ENCODE results near the gene MAD1L1.

MAD1L1 gene

DNA sequence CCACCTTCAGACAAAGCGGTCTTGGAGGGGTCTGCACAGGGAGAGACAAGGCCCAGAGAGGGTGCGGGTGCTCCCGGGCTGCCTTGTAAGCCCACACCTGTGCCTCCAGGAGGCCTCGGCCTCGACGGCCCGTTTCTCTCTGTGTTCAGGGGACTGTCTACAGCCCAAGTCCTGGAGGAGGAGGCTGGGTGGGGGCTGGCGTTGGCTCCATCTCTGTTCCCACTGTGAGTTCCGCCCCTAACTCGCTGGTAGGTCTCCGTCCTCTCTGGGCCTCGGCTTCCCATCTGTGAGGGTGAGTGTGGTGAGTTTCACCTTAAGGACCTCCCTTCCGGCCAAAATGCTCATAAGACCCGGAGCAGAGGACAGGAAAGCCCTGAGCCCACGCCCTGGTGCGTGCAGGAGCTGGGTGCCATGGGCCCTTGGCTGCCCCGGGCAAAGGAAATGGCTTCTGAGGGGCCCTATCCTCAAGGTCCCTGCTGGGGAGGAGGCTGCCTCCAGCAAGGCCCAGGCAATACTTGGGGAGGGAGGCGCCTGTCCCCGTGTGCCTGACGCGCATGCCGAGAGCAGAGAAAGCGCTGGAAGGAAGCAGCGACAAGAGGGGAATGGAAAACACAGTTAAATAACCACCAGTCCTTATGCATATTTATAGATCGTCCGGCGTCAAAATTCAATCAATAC lies 285.8 kb downstream of the MAD1L1 start:
- no peak for DNase-seq (ENCODE audit: low spot score in 2 of 2)
- Histone ChIP-seq H3K36me3 (replicated peaks) (no peaks in the 10 kb centered on the region), H3K4me3 (no peak overlapping the region), H3K9me3 (no peaks in the 10 kb centered on the region), H3K4me1 (peaks cover 12% of the 10 kb centered on the region), H3K27me3 (ENCODE audit: low read depth) (no peaks in the 10 kb centered on the region)
- in situ Hi-C loops (cut with MboI; ENCODE audit: low sequenced_read_pairs) = no loop called here

DNA sequence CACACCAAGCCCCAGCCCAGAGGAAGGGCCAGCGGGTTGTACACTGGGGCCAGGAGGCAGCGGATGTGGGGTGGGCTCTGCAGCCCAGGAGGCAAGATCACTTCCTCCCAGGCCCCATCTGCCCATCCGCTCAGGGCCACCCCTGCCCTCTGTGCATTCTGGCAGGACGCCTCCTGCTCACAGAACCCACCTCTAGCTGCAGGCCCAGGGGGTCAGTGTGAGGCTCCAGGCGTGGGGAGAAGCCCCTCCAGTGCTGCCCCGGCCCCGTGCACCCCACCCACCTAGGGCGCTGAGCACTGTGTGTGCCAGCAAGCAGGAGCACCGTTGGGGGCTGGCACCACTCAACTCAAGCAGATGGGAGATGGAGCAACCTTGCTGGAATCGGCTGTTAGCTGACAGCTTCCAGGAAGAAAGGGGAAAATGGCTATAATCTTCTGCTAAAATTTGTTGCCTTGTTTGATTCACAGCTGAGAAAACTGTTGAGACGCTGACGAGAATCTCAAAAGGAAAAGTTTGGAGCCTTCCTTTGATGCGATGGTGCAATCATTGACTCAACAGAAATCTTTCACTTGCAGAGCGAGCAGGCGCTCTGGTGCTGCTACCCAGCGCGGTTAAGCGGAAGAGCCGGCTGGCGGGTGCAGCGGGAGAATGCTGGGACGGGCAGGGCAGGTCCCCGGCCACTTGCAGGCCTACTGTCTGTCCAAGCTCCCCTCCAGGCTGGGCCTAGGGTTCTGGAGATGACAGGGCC lies 286.5 kb downstream of the MAD1L1 start:
- no peak for DNase-seq (ENCODE audit: low spot score in 2 of 2)
- H3K36me3 ChIP-seq (replicated peaks) = no peaks in the 10 kb centered on the region
- peaks cover 12% of the 10 kb centered on the region for H3K4me1 ChIP-seq
- in situ Hi-C loops (cut with MboI; ENCODE audit: low sequenced_read_pairs) = no loop called here
- H3K27me3 ChIP-seq (ENCODE audit: low read depth) = no peaks in the 10 kb centered on the region
- no peak overlapping the region for H3K4me3 ChIP-seq
- no peaks in the 10 kb centered on the region for H3K9me3 ChIP-seq

- Histone ChIP-seq H3K9me3 (no peaks in the 10 kb centered on the region), H3K36me3 (replicated peaks) (no peaks in the 10 kb centered on the region), H3K4me1 (peaks cover 12% of the 10 kb centered on the region), H3K27me3 (ENCODE audit: low read depth) (no peaks in the 10 kb centered on the region), H3K4me3 (no peak overlapping the region)
- no peak for DNase-seq (ENCODE audit: low spot score in 2 of 2)
- in situ Hi-C loops (cut with MboI; ENCODE audit: low sequenced_read_pairs) = no loop called here
Measured at GRCh38 chr7:1945558-1945957, 287.2 kb downstream of the MAD1L1 start.

DNA sequence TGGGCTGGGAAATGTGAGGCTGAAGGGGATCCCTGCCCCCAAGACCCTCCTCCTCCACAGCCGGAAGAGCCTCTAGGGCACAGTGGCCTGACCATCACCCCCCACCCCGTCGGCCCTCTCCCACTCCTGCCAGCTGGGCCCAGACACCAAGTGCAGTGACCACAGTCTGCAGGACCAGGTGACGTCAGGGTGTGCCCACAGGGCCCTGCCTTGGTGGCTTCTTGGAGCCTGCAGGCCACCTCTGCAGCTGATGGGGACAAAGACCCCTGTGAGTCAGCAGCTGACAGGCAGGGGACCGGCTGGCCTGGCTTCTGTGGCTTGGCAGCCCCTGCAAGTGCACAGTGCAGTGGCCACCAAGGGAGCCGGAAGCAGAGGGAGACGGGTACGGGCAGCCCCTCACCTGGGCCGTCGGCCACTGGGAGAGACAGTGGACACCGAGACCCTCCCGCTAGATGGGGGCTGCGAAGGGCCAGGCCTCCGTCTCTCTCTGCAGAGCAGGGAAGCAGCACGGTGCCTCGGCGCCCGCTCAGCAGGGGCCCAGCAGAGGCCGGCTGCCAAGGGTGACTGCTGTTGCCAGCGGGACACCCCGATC lies 288.0 kb downstream of the MAD1L1 start:
- H3K27me3 ChIP-seq (ENCODE audit: low read depth) = no peaks in the 10 kb centered on the region
- no peaks in the 10 kb centered on the region for H3K9me3 ChIP-seq
- peaks cover 12% of the 10 kb centered on the region for H3K4me1 ChIP-seq
- DNase-seq (ENCODE audit: low spot score in 2 of 2) = no peak
- H3K4me3 ChIP-seq = no peak overlapping the region
- H3K36me3 ChIP-seq (replicated peaks) = no peaks in the 10 kb centered on the region
- in situ Hi-C loops (cut with MboI; ENCODE audit: low sequenced_read_pairs) = no loop called here

DNA sequence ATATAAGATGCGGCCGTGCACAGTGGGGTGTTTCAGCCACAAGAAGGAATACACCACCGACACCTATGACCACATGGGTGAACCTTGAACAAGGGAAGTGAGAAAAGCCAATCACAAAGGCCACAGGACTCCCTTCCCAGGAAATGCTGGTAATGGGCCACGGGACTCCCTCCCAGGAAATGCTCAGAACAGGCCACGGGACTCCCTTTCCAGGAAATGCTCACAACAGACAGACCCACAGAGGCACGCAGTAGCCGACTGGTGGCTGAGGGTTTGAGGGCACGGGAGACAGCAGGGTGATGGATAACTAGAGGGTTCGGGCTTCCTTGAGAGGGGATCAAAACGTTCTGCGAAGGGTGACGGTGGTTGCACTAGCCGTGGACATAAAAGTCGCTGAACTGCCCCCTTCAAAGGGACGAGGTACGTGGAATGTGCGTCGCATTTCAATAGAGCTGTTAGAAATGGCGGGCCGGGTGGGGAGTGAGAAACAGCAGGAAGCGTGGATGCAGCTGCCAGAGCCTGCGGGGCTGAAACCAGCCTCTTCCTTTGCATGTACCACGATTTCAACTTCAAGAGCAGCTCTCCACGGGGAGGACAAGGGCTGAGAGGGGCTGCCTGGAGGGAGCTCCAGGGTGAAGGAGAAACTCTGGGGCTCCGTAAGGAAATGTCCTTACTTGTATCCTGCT lies 288.7 kb downstream of the MAD1L1 start:
- in situ Hi-C loops (cut with MboI; ENCODE audit: low sequenced_read_pairs) = no loop called here
- Histone ChIP-seq H3K36me3 (replicated peaks) (no peaks in the 10 kb centered on the region), H3K4me1 (peaks cover 12% of the 10 kb centered on the region)

GRCh38 chr7:1943326-1943725 lies 289.4 kb downstream of the MAD1L1 start:
- in situ Hi-C loops (cut with MboI; ENCODE audit: low sequenced_read_pairs) = no loop called here
- Histone ChIP-seq H3K9me3 (no peaks in the 10 kb centered on the region), H3K4me3 (no peak overlapping the region), H3K4me1 (peaks cover 12% of the 10 kb centered on the region), H3K27me3 (ENCODE audit: low read depth) (no peaks in the 10 kb centered on the region), H3K36me3 (replicated peaks) (no peaks in the 10 kb centered on the region)
- peak in 1 of 2 experiments; percentile 24 for DNase-seq (ENCODE audit: low spot score in 2 of 2)

More for the DNA sequence above, 288.7 kb downstream of the MAD1L1 start:
- no peak overlapping the region for H3K4me3 ChIP-seq
- no peak for DNase-seq (ENCODE audit: low spot score in 2 of 2)
- no peaks in the 10 kb centered on the region for H3K27me3 ChIP-seq (ENCODE audit: low read depth)
- no peaks in the 10 kb centered on the region for H3K9me3 ChIP-seq

DNA sequence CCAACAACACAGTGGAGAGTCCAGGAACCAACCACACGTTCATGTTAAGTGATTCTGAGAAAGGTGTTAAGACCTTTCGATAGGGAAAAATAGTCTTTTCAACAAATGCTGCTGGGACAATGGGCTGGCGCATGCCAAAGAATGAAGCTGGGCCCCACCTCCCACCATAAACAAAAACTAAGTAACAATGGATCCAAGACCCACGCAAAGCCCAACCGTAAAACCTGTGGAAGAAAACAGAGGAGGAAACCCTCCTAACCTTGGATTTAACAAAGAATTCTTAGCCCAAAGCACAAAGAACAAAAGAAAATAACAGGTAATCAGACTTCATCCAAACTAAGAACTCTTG lies 289.8 kb downstream of the MAD1L1 start:
- DNase-seq (ENCODE audit: low spot score in 2 of 2) = peak; percentile 71 to 76
- in situ Hi-C loops (cut with MboI; ENCODE audit: low sequenced_read_pairs) = no loop called here
- no peaks in the 10 kb centered on the region for H3K27me3 ChIP-seq (ENCODE audit: low read depth)
- no peaks in the 10 kb centered on the region for H3K9me3 ChIP-seq
- no peak overlapping the region for H3K4me3 ChIP-seq
- H3K4me1 ChIP-seq = peaks cover 12% of the 10 kb centered on the region
- no peaks in the 10 kb centered on the region for H3K36me3 ChIP-seq (replicated peaks)

DNA sequence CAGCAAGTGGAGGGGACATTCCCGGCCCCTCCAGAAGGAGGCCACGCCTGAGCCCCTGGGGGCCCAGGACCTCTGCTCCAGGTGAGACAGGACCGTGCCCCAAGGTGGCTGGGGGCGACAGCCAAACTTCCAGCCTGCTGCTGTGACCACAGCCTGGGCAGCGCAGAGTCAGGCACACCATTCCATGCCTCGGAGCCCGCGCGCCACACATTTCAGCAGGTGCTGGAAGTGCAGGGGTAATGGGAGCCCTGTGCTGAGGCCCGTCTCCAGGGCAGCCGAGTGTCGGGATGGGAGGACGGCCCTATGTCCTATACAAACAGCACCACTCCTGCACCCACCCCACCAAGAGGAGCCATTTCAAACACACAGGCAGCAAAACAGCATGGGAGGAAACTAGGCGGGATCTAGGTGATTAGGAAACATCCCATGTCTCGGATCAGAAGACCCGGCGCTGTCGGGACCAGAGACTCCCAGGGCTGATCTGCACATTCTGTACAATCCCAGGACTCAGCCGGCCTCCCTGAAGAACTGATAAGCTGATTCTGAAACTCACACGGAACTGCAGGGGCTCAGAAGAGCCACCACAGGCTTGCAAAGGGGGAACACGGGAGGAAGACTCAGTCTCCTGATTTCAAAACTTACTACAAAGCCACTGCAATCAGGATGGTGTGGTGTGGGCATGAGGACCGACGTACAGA lies 290.4 kb downstream of the MAD1L1 start:
- no peak for DNase-seq (ENCODE audit: low spot score in 2 of 2)
- H3K4me3 ChIP-seq = no peak overlapping the region
- in situ Hi-C loops (cut with MboI; ENCODE audit: low sequenced_read_pairs) = no loop called here
- no peaks in the 10 kb centered on the region for H3K36me3 ChIP-seq (replicated peaks)
- no peaks in the 10 kb centered on the region for H3K9me3 ChIP-seq
- peaks cover 12% of the 10 kb centered on the region for H3K4me1 ChIP-seq
- no peaks in the 10 kb centered on the region for H3K27me3 ChIP-seq (ENCODE audit: low read depth)

DNA sequence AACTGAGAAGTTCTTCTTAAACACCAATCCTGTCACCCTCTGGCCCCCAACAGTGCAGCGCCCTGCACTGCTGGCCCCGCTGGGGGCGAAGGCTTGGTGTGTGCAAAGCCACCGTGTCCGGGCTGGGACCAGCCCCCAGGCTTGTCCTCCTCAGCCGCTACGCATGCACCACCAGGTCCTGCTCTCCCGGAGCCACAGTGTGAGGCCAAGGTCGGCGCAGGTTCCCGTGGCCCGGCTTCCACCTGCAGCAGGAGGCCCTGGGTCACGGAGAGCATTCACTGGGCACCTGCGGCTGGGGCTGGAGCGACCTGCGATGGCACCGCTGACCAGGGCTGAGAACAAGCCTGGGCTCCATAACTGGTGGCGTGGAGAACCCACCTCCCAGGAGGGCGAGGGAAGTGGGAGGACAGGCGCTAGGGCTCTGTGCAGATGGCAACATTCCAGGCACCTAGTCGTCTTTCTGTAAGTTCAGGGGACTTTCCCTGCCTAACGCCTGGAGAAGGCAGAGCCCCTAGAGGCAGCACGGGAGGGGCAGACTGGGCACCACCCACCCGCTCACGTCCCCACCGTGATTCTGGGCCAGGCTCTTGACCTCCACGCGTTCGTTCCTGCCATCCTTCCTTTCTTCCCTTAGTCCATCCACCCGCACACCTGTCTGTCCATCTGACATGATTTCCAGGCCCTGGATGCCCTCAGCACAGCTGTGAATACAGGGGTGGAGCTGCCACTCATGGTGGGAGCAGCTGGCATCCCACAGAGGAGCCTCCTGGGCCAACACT lies 291.1 kb downstream of the MAD1L1 start:
- DNase-seq (ENCODE audit: low spot score in 2 of 2) = no peak
- H3K36me3 ChIP-seq (replicated peaks) = no peaks in the 10 kb centered on the region
- H3K9me3 ChIP-seq = no peaks in the 10 kb centered on the region
- no peak overlapping the region for H3K4me3 ChIP-seq
- H3K4me1 ChIP-seq = peaks cover 12% of the 10 kb centered on the region
- no peaks in the 10 kb centered on the region for H3K27me3 ChIP-seq (ENCODE audit: low read depth)
- in situ Hi-C loops (cut with MboI; ENCODE audit: low sequenced_read_pairs) = no loop called here

DNA sequence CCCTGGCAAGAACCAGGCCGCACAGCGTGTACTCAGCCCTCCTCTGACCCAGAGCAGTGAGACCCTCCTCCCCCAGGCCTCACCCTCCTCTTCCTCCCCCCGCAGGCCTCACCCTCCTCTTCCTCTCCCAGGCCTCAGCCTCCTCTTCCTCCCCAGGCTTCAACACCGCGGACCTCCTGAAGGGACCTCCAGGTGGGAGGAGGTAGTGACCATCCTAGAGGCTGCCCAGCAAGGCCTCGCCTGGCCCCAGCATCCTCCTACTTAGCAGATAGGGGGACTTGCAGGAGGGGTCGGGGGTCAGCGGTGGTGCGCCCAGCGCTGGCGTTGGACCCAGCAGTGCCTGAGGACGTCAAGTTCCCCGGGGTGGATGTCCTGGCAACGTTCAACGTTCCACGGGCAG lies 291.9 kb downstream of the MAD1L1 start:
- DNase-seq (ENCODE audit: low spot score in 2 of 2) = no peak
- H3K4me1 ChIP-seq = peaks cover 12% of the 10 kb centered on the region
- H3K4me3 ChIP-seq = no peak overlapping the region
- in situ Hi-C loops (cut with MboI; ENCODE audit: low sequenced_read_pairs) = no loop called here
- no peaks in the 10 kb centered on the region for H3K9me3 ChIP-seq
- no peaks in the 10 kb centered on the region for H3K27me3 ChIP-seq (ENCODE audit: low read depth)
- H3K36me3 ChIP-seq (replicated peaks) = no peaks in the 10 kb centered on the region

DNA sequence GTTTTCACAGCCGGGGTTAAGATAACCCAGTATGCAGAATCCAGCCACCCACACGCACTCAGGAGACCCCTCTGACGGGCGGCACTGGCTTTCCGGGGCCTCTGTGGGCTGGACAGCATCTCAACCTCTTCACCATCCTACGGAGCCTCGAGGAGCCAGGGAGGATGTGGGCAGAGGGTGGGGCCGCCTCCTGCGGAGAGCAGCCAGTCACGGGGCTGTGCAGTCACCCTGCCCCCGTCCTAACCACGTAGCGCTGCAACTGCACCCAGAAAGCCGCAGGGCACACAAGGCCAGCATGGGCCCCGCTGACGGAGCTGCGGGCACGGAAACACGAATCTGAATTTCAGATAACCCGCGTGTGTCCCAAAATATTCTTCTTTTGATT lies 292.4 kb downstream of the MAD1L1 start:
- DNase-seq (ENCODE audit: low spot score in 2 of 2) = no peak
- Histone ChIP-seq H3K9me3 (no peaks in the 10 kb centered on the region), H3K36me3 (replicated peaks) (no peaks in the 10 kb centered on the region), H3K27me3 (ENCODE audit: low read depth) (no peaks in the 10 kb centered on the region), H3K4me1 (peaks cover 12% of the 10 kb centered on the region), H3K4me3 (no peak overlapping the region)
- in situ Hi-C loops (cut with MboI; ENCODE audit: low sequenced_read_pairs) = no loop called here

DNA sequence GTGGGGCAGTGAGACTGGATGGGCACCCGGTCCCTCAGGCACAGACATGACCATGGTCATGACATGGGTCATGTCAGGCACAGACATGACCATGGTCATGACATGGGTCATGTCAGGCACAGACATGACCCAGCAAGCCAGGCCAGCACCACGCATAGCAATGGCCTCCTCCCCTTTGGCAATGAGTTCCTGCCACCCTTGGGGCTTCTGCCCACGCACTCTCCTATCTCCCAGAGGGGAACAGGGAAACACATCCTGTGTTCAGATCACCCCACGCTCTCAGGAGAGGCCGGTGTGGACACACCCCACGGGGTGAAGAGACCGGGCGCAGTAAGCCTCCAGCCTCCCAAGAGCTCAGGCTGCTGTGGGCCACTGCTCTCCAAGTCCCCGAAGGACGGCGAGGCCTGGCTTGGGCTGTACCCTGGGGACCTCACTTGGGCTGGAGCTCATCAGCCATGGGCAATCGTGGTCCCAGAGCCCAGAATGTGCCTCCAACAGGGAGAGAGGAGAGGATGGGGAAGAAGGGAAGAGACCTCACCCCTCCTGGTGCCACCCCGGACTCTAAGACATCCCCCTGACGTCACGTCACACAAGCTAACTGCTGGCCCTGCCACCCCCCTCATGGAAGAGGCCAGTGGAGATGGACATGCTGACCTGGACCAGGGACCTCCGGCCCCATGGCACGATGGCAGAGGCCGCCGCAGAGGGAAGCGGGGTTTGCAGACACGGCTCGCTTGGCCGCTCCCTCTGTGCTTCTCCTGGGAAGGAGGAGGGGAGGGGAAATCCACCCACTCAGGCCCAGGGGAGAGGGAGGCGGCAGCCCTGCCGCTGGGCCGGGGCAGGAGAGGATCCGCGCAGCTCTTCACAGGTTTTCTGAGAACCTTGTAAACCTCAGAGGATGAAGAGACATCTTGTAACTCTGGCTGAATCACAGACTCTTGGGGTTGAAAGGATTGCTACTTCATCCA lies 293.0 kb downstream of the MAD1L1 start:
- in situ Hi-C loops (cut with MboI; ENCODE audit: low sequenced_read_pairs) = no loop called here
- Histone ChIP-seq H3K27me3 (ENCODE audit: low read depth) (no peaks in the 10 kb centered on the region), H3K9me3 (no peaks in the 10 kb centered on the region), H3K4me3 (no peak overlapping the region), H3K4me1 (peaks cover 12% of the 10 kb centered on the region), H3K36me3 (replicated peaks) (no peaks in the 10 kb centered on the region)
- DNase-seq (ENCODE audit: low spot score in 2 of 2) = no peak
